GM12878 (cell line): ENCODE measurements around the gene CCDC141. TPM values are rescaled to one million over a fixed set of nuclear protein-coding genes. Genes with fewer than 3 reads are reported as not detected.

Source experiments
- ATAC-seq: fragments of 200-7000 bp; cut with Tn5 transposase; 3 replicates; pipeline ENCODE4 v1.9.1; 2020; ENCODE audit warnings: mild to moderate bottlenecking, moderate library complexity
- BruUV-seq: library from RNA; stranded (reverse); fragments of 400-500 nt; replicated peaks from 2 replicates; lab custom pipeline; 2021; lab: Mats Ljungman, UMichigan
- CTCF ChIA-PET: fragments of 300-600 bp; sonication (Branson Sonifier 250); formaldehyde crosslinking; extraction: SDS; loops from one replicate; lab custom pipeline; 2021; ENCODE audit warnings: inconsistent platforms; lab: Yijun Ruan, JAX
- POLR2A ChIA-PET: fragments of 350-600 bp; formaldehyde crosslinking; extraction: SDS; loops from one replicate; lab custom pipeline; 2021; ENCODE audit warnings: inconsistent platforms; lab: Charles Lee
- RAD21 ChIA-PET: fragments of 300-600 bp; sonication (Branson Sonifier 250); formaldehyde crosslinking; loops from one replicate; lab custom pipeline; 2023; ENCODE audit warnings: antibody characterized with exemption; ENCODE audit not compliant: unreplicated experiment; lab: Charles Lee
- SMC1A ChIA-PET: fragments of 300-600 bp; sonication (Branson Sonifier 250); formaldehyde crosslinking; loops from one replicate; lab custom pipeline; 2023; ENCODE audit not compliant: unreplicated experiment, uncharacterized antibody; lab: Charles Lee
- DNase-seq: peaks from one replicate; pipeline ENCODE4 v3.0.0-alpha.2; 2011; ENCODE audit warnings: low read depth, low spot score
- FAIRE-seq: peaks from 3 replicates; lab custom pipeline; 2011; peaks lifted over from hg19 to GRCh38; lab: Jason Lieb, UNC
- H2AFZ ChIP-seq: 2 replicates; pipeline ENCODE4 v1.6.0; 2011; ENCODE audit warnings: low read depth, low read length, control low read depth; ENCODE audit not compliant: control insufficient read depth
- H3K27ac ChIP-seq: 2 replicates; pipeline ENCODE4 v1.5.1; 2011; ENCODE audit warnings: control low read depth; ENCODE audit not compliant: control insufficient read depth, insufficient read depth
- H3K27me3 ChIP-seq, 2 experiments: replicated peaks in 1 of 2; 2 replicates each; pipeline versions ENCODE4 v1.6.0 to v1.6.1; 2011; ENCODE audit warnings: low read length in 1 of 2; ENCODE audit not compliant: control insufficient read depth in 2 of 2, insufficient read depth in 2 of 2
- H3K36me3 ChIP-seq, 2 experiments: 2 replicates each; pipeline ENCODE4 v1.5.1; 2011; ENCODE audit warnings: low read length in 1 of 2; ENCODE audit not compliant: control insufficient read depth in 2 of 2, insufficient read depth in 2 of 2
- H3K4me1 ChIP-seq: 2 replicates; pipeline ENCODE4 v1.6.1; 2011; ENCODE audit warnings: mild to moderate bottlenecking, low read length, moderate library complexity, mixed read lengths; ENCODE audit not compliant: control insufficient read depth, insufficient read depth
- H3K4me2 ChIP-seq: 2 replicates; pipeline ENCODE4 v1.6.0; 2011; ENCODE audit warnings: control low read depth; ENCODE audit not compliant: control insufficient read depth, insufficient read depth
- H3K4me3 ChIP-seq: fragments of 200-600 bp; sonication (generic); 2 replicates; pipeline ENCODE4 v1.5.1; 2016
- H3K79me2 ChIP-seq: 2 replicates; pipeline ENCODE4 v1.6.0; 2011; ENCODE audit warnings: low read length; ENCODE audit not compliant: control insufficient read depth, insufficient read depth
- H3K9ac ChIP-seq: 2 replicates; pipeline ENCODE4 v1.8.0; 2011; ENCODE audit warnings: low read length, control low read depth, mixed read lengths; ENCODE audit not compliant: control insufficient read depth, insufficient read depth
- H3K9me3 ChIP-seq: replicated peaks from 3 replicates; pipeline ENCODE4 v1.5.1; 2011; ENCODE audit warnings: mild to moderate bottlenecking, low read length; ENCODE audit not compliant: control insufficient read depth, insufficient read depth
- H4K20me1 ChIP-seq: 2 replicates; pipeline ENCODE4 v1.6.0; 2011; ENCODE audit not compliant: control insufficient read depth, insufficient read depth
- FOXM1 ChIP-seq: IDR thresholded peaks from 2 replicates; pipeline ENCODE4 v1.6.1; 2012; ENCODE audit warnings: low read depth, mild to moderate bottlenecking, inconsistent platforms, low read length, moderate library complexity
- PAX8 ChIP-seq: fragments of 450-650 bp; IDR thresholded peaks from 2 replicates; pipeline ENCODE4 v1.6.1; 2017; ENCODE audit warnings: mild to moderate bottlenecking, moderate library complexity
- RBBP5 ChIP-seq: fragments of 200-600 bp; sonication (generic); conservative IDR thresholded peaks from 2 replicates; pipeline ENCODE4 v1.6.1; 2016
- SMAD1 ChIP-seq: fragments of 450-650 bp; IDR thresholded peaks from 2 replicates; pipeline ENCODE4 v1.6.1; 2018; ENCODE audit warnings: mild to moderate bottlenecking, low read depth; ENCODE audit not compliant: partially characterized antibody
- SMARCA5 ChIP-seq: fragments of 450-650 bp; IDR thresholded peaks from 2 replicates; pipeline ENCODE4 v1.6.1; 2017; ENCODE audit warnings: mild to moderate bottlenecking
- USF1 ChIP-seq: IDR thresholded peaks from 2 replicates; pipeline ENCODE4 v1.6.1; 2011; ENCODE audit warnings: borderline replicate concordance, low read depth, mild to moderate bottlenecking, moderate library complexity, mixed read lengths, low read length; ENCODE audit not compliant: insufficient read depth; ENCODE audit errors: extremely low read length
- ZNF592 ChIP-seq: fragments of 450-650 bp; IDR thresholded peaks from 2 replicates; pipeline ENCODE4 v1.6.1; 2017; ENCODE audit warnings: mild to moderate bottlenecking, moderate library complexity
- WGBS: methylation state at CpG from one replicate; pipeline ENCODE4 v1.1.6; 2016; ENCODE audit warnings: low lambda C conversion rate; ENCODE audit not compliant: insufficient replicate concordance, insufficient coverage; ENCODE audit errors: missing lambda C conversion rate; 5-methylcytosine and 5-hydroxymethylcytosine counted together
- in situ Hi-C: fragments of 300-500 bp; cut with MboI; formaldehyde crosslinking; loops from 9 replicates; pipeline ENCODE4 v1.14.3; 2018; ENCODE audit warnings: mixed read lengths
- intact Hi-C: fragments of 100-400 bp; cut with micrococcal nuclease; formaldehyde crosslinking; loops from one replicate; pipeline ENCODE4 v1.14.2; 2022; ENCODE audit not compliant: unreplicated experiment
- polyA plus RNA-seq, 11 experiments: library from polyadenylated mRNA; depleted of rRNA in 4 of 11; unstranded in 6 of 11; stranded (reverse) in 5 of 11; fragments of >200 nt; fragmentation: Nextera tagmentation in 4 of 11; fragmentation: Illumina TruSeq in 1 of 11; extraction: Ambion mirVana in 4 of 11; extraction: Trizol in 1 of 11; gene quantifications; 1 replicate in 1 of 11; 2 replicates in 10 of 11; pipeline versions ENCODE4 v1.2.1 to v1.2.3, GENCODE V29; 2011 to 2016; ENCODE audit warnings: inconsistent platforms in 2 of 11, missing spikeins in 2 of 11, low read depth in 1 of 11
- total RNA-seq, 4 experiments: library from RNA; depleted of rRNA in 3 of 4; stranded (reverse); fragments of >200 nt in 3 of 4; fragmentation: Illumina TruSeq in 1 of 4; extraction: Trizol in 1 of 4; gene quantifications; 2 replicates each; pipeline versions ENCODE4 v1.2.1 to v1.2.3, GENCODE V29; 2013 to 2021

CCDC141 gene
- total and polyA plus RNA-seq, 10 of the 15 experiments (the other 5 are each of a cell fraction or from before 2014, with no cell fraction given): 0.84 to 12.5 (median 3.6) TPM

GRCh38 chr2:179068991-179069643 lies 19.2 kb upstream of the CCDC141 start:
- Histone ChIP-seq H3K4me1 (no peaks in the 10 kb centered on the region), H2AFZ (no peak overlapping the region), H3K9me3 (peaks cover 1% of the 10 kb centered on the region), H3K9ac (no peak overlapping the region), H3K27me3 (no peaks in the 10 kb centered on the region), H3K79me2 (no peaks in the 10 kb centered on the region), H3K4me3 (no peak overlapping the region), H4K20me1 (no peaks in the 10 kb centered on the region), H3K27ac (no peak overlapping the region), H3K36me3 (no peaks in the 10 kb centered on the region), H3K4me2 (no peak overlapping the region)
- no TSS peak for BruUV-seq
- in situ Hi-C loops: no loop called here
- RAD21 ChIA-PET: no interaction called here
- intact Hi-C loops: no loop called here
- 61% methylated on average over 2 of the region's 2 CpGs for WGBS
- SMC1A ChIA-PET: no interaction called here
- ATAC-seq (no peak), DNase-seq (no peak), FAIRE-seq (no peak)
- CTCF ChIA-PET: interaction anchor here (1.2 kb wide), 1 partner anchor 20 kb away, joined by 3 read pairs; no protein-coding TSS in a partner anchor
- no peak for TF ChIP-seq SMAD1
- no peak for TF ChIP-seq ZNF592
- no peak for TF ChIP-seq PAX8
- no peak for TF ChIP-seq SMARCA5
- TF ChIP-seq FOXM1: no peak
- no peak for TF ChIP-seq RBBP5
- no peak for TF ChIP-seq USF1
- POLR2A ChIA-PET: no interaction called here
